Gastrocnemius medialis (tissue), 4 donors: ENCODE results near the gene FIBIN. TPM values are rescaled to one million over a fixed set of nuclear protein-coding genes. Genes with fewer than 3 reads are reported as not detected.
A peak's percentile ranks its signal among the peaks of the same experiment; 100 is the strongest.

Source experiments
- ATAC-seq, 2 donors: fragments of 150-250 bp; one replicate each; pipeline ENCODE4 v1.9.1; 2016
- DNase-seq, 2 donors: peaks; one replicate each; pipeline ENCODE4 v3.0.0-alpha.2; 2019
- H3K27ac ChIP-seq, 4 donors: fragments of 200-600 bp; sonication (generic); 1 replicate in 1 of 4; 2 replicates in 3 of 4; pipeline ENCODE4 v1.5.1; 2016 to 2018; ENCODE audit warnings: mild to moderate bottlenecking in 2 of 4, moderate library complexity in 1 of 4
- H3K27me3 ChIP-seq, 3 donors: fragments of 200-600 bp; sonication (generic) in 2 of 3; 1 replicate in 1 of 3; 2 replicates in 2 of 3; pipeline versions ENCODE4 v1.5.1 to v1.6.0; 2016 to 2019; ENCODE audit warnings: mild to moderate bottlenecking in 1 of 3, moderate library complexity in 1 of 3
- H3K36me3 ChIP-seq, 2 donors: fragments of 200-600 bp; sonication (generic) in 1 of 2; one replicate each; pipeline ENCODE4 v1.5.1; 2017 to 2018
- H3K4me1 ChIP-seq, 2 donors: fragments of 200-600 bp; sonication (generic) in 1 of 2; one replicate each; pipeline ENCODE4 v1.5.1; 2016 to 2017; ENCODE audit warnings: mild to moderate bottlenecking in 2 of 2
- H3K4me3 ChIP-seq, 4 donors: fragments of 200-600 bp; sonication (generic) in 3 of 4; 1 replicate in 1 of 4; 2 replicates in 3 of 4; pipeline ENCODE4 v1.5.1; 2016 to 2019; ENCODE audit warnings: mild to moderate bottlenecking in 2 of 4
- H3K9me3 ChIP-seq, 3 donors: fragments of 200-600 bp; sonication (generic) in 2 of 3; 1 replicate in 1 of 3; 2 replicates in 2 of 3; pipeline ENCODE4 v1.5.1; 2016 to 2019
- POLR2A ChIP-seq, 2 donors: fragments of 450-650 bp; IDR thresholded peaks; one replicate each; pipeline ENCODE4 v1.6.1; 2017; ENCODE audit warnings: antibody characterized with exemption in 2 of 2, mild to moderate bottlenecking in 2 of 2, moderate library complexity in 2 of 2
- in situ Hi-C, 4 donors: fragments of 200-750 bp; cut with MboI; loops; one replicate each; pipeline versions ENCODE4 v1.15.0 to v1.8.0; 2017; ENCODE audit warnings: low sequenced_read_pairs in 4 of 4
- intact Hi-C: fragments of 100-400 bp; cut with DNase I; formaldehyde crosslinking; loops from one replicate; pipeline ENCODE4 v1.15.1; 2023; ENCODE audit warnings: low total_unique reads
- total RNA-seq, 4 donors: library from RNA; depleted of rRNA; stranded (reverse); fragments of >200 nt; gene quantifications; one replicate each; pipeline versions ENCODE4 v1.1.0 to v1.2.3, GENCODE V29; 2016
- TF ChIP-seq, protein P1 (sequence below), 5 experiments: fragments of 450-650 bp in 3 of 5; fragments of 200-600 bp in 2 of 5; sonication (generic) in 2 of 5; IDR thresholded peaks in 4 of 5; conservative IDR thresholded peaks in 1 of 5; 1 replicate in 4 of 5; 2 replicates in 1 of 5; pipeline ENCODE4 v1.5.1; 2016 to 2019; ENCODE audit warnings: antibody characterized with exemption in 5 of 5, mild to moderate bottlenecking in 3 of 5, moderate library complexity in 3 of 5

The FIBIN gene
- total RNA-seq, 4 donors from 2014 or later, result 10.7 to 23.6 (median 21.3) TPM

DNA sequence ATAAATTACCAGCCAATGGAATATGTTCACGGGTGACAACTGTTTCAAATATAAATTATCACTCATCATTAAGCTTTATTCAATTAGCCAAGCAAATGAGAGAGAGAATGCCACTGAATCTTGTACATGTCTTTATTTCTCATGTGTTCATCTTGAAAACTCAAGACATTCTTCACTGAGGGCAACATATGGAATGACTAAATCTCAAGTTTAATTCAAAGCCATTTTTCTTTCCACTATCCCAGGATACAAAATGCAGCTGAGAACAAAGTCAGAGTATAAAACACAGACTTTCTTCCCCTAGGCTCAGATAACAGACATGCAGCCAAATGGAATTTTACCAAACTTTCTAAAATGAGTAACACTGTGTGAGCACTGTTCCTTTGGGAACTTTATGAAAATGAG, 34.7 kb downstream of the FIBIN start:
- Histone ChIP-seq H3K4me1 (no peaks in the 10 kb centered on the region), H3K4me3 (no peak overlapping the region), H3K27me3 (no peaks in the 10 kb centered on the region), H3K9me3 (no peaks in the 10 kb centered on the region), H3K36me3 (no peaks in the 10 kb centered on the region), H3K27ac (no peak overlapping the region)
- TF ChIP-seq, protein P1, sequence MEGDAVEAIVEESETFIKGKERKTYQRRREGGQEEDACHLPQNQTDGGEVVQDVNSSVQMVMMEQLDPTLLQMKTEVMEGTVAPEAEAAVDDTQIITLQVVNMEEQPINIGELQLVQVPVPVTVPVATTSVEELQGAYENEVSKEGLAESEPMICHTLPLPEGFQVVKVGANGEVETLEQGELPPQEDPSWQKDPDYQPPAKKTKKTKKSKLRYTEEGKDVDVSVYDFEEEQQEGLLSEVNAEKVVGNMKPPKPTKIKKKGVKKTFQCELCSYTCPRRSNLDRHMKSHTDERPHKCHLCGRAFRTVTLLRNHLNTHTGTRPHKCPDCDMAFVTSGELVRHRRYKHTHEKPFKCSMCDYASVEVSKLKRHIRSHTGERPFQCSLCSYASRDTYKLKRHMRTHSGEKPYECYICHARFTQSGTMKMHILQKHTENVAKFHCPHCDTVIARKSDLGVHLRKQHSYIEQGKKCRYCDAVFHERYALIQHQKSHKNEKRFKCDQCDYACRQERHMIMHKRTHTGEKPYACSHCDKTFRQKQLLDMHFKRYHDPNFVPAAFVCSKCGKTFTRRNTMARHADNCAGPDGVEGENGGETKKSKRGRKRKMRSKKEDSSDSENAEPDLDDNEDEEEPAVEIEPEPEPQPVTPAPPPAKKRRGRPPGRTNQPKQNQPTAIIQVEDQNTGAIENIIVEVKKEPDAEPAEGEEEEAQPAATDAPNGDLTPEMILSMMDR (IDR thresholded peaks at IDR 0.05 in 4 of 5, conservative IDR thresholded peaks at IDR 0.05 in 1 of 5), result no peak
- no peak for TF ChIP-seq POLR2A (IDR thresholded peaks at IDR 0.05)
- in situ Hi-C loops, result no loop called here
- ATAC-seq (peak in 1 of 2 donors; percentile 58), DNase-seq (no peak)
- intact Hi-C loops, result no loop called here

DNA sequence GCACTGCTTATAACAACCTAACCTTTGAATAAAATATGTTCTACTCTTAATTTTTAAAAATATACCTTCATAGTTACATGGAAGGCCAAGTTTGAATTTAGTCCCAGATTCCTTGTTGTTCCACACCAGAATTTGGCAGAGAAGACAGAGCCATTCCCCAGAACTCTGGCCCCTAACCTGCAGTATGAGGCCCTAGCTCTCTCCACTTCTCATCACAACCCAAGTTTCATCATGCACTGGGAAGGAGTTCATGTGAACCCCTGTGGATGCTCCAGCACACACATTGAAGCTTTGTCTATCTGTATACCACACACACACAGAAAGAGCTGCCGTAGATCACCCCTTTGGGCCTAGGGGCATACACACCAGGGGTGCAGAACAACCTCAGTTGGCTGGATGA, 36.1 kb downstream of the FIBIN start:
- Histone ChIP-seq H3K4me1 (no peaks in the 10 kb centered on the region), H3K4me3 (no peak overlapping the region), H3K36me3 (no peaks in the 10 kb centered on the region), H3K27me3 (no peaks in the 10 kb centered on the region), H3K9me3 (no peaks in the 10 kb centered on the region), H3K27ac (no peak overlapping the region)
- in situ Hi-C loops, result no loop called here
- no peak for DNase-seq
- TF ChIP-seq POLR2A (IDR thresholded peaks at IDR 0.05), result no peak
- TF ChIP-seq, protein P1 (IDR thresholded peaks at IDR 0.05 in 4 of 5, conservative IDR thresholded peaks at IDR 0.05 in 1 of 5), result no peak
- ATAC-seq, result no peak
- intact Hi-C loops, result no loop called here

DNA sequence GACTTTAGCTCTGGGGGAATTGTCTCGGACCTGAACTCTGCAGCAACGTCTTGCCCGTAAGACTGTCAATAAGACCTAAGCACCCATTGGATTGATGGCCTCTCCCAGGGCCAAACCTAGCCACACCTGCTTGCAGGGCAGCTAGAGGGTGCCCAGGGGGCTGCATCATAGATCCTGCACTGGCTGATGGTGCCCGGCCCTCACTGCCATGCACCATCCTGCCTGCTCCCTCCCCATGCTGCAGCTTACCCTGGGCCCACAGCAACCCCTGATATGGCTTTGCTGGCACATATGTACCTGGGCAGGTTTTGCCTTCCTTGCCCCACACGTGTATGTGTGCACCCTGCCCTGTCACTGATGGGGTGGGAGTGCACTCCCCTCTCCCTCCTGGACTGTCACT, 37.8 kb downstream of the FIBIN start:
- Histone ChIP-seq H3K9me3 (peaks cover 0 to 5% (median 0%) of the 10 kb centered on the region in 3 donors), H3K27me3 (no peaks in the 10 kb centered on the region), H3K36me3 (no peaks in the 10 kb centered on the region), H3K27ac (no peak overlapping the region), H3K4me1 (no peaks in the 10 kb centered on the region), H3K4me3 (no peak overlapping the region)
- intact Hi-C loops, result no loop called here
- in situ Hi-C loops, result no loop called here
- DNase-seq (no peak), ATAC-seq (no peak)
- TF ChIP-seq, protein P1 (IDR thresholded peaks at IDR 0.05 in 4 of 5, conservative IDR thresholded peaks at IDR 0.05 in 1 of 5), result no peak
- TF ChIP-seq POLR2A (IDR thresholded peaks at IDR 0.05), result no peak

DNA sequence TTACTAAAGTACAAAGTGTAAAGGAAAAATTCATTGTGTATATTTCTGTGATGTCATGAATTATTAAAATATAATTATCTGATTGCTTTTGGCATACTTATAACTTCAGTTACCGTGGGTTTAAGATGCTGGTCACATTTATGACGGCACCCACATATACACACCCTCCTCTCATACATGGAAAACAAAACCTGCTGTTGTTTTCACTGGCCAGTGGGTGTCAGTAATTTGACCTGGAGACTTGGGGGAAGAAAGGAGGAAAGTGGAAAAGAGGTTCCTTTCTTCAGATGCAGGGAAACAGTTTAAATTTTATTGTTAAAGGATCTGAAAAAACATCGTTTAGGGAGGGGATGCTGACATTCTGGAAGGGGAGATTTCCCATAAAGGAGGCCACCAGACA, 46.0 kb downstream of the FIBIN start:
- Histone ChIP-seq H3K4me1 (peaks cover 0 to 9% of the 10 kb centered on the region in 2 donors), H3K4me3 (no peak overlapping the region), H3K36me3 (no peaks in the 10 kb centered on the region), H3K9me3 (peaks cover 0 to 5% (median 0%) of the 10 kb centered on the region in 3 donors), H3K27ac (no peak overlapping the region), H3K27me3 (no peaks in the 10 kb centered on the region)
- DNase-seq, result no peak
- no peak for ATAC-seq
- intact Hi-C loops, result loop anchor here (5.0 kb wide), 1 partner anchor 48 kb away; the partner anchor contains the start of gene FIBIN
- TF ChIP-seq POLR2A (IDR thresholded peaks at IDR 0.05), result no peak
- TF ChIP-seq, protein P1 (IDR thresholded peaks at IDR 0.05 in 4 of 5, conservative IDR thresholded peaks at IDR 0.05 in 1 of 5), result no peak
- in situ Hi-C loops, result no loop called here
